Measurements from ENCODE around the gene CARD10. TPM values are rescaled to one million over a fixed set of nuclear protein-coding genes. Genes with fewer than 3 reads are reported as not detected.

Gene CARD10
- total and polyA plus RNA-seq, 2 donors, result 1.1 to 4.2 TPM

GRCh38 chr22:37487571-37487970 lies 31.6 kb downstream of the CARD10 start:
- Histone ChIP-seq H3K4me1 (ENCODE audit: control insufficient read depth in 2 of 2, insufficient read depth in 2 of 2, low read length in 2 of 2) (peaks cover 21 to 62% of the 10 kb centered on the region in 2 donors), H3K4me3 (ENCODE audit: low read length in 2 of 2) (no peak overlapping the region), H3K36me3 (ENCODE audit: control insufficient read depth in 2 of 2, insufficient read depth in 2 of 2, low read length in 1 of 2) (peaks cover 0 to 5% of the 10 kb centered on the region in 2 donors), H3K9me3 (ENCODE audit: control insufficient read depth in 2 of 2, insufficient read depth in 1 of 2, low read length in 1 of 2) (peaks cover 0 to 8% of the 10 kb centered on the region in 2 donors), H3K27ac (ENCODE audit: low read depth in 1 of 2, low read length in 1 of 2) (no peak overlapping the region), H3K27me3 (ENCODE audit: control insufficient read depth in 2 of 2, insufficient read depth in 1 of 2, low read length in 1 of 2) (peaks cover 0 to 2% of the 10 kb centered on the region in 2 donors)
- no peak for DNase-seq (ENCODE audit: low read depth in 6 of 9, low spot score in 9 of 9)
- 72% methylated on average over 4 of the region's 4 CpGs for WGBS

DNA sequence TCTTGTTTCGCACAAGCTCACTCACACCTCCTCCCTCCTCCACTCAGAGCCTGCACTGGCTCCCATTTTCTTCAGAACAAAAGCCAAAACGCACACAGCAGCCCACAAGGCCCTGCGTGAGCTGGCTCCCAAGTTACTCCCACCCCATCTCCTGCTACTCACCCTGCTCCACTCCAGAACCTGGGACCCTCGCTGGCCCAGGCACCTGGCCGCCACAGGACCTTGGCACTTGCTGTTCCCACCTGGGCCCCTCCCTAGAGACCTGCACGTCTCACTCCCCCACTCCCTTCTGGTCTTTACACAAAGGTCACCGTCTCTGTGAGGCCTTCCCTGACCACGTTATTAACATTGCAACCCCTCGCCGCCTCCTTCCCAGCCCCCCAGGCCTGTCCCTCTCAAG lies 32.1 kb downstream of the CARD10 start:
- H3K27me3 ChIP-seq (ENCODE audit: control insufficient read depth in 2 of 2, insufficient read depth in 1 of 2, low read length in 1 of 2), result peaks cover 0 to 2% of the 10 kb centered on the region in 2 donors
- H3K9me3 ChIP-seq (ENCODE audit: control insufficient read depth in 2 of 2, insufficient read depth in 1 of 2, low read length in 1 of 2), result peaks cover 0 to 8% of the 10 kb centered on the region in 2 donors
- H3K4me1 ChIP-seq (ENCODE audit: control insufficient read depth in 2 of 2, insufficient read depth in 2 of 2, low read length in 2 of 2), result peaks cover 21 to 67% of the 10 kb centered on the region in 2 donors
- DNase-seq (ENCODE audit: low read depth in 6 of 9, low spot score in 9 of 9), result no peak
- H3K27ac ChIP-seq (ENCODE audit: low read depth in 1 of 2, low read length in 1 of 2), result no peak overlapping the region
- H3K4me3 ChIP-seq (ENCODE audit: low read length in 2 of 2), result no peak overlapping the region
- WGBS, result 93% methylated on average over 10 of the region's 10 CpGs
- H3K36me3 ChIP-seq (ENCODE audit: control insufficient read depth in 2 of 2, insufficient read depth in 2 of 2, low read length in 1 of 2), result peaks cover 0 to 7% of the 10 kb centered on the region in 2 donors

GRCh38 chr22:37486224-37486845 lies 32.9 kb downstream of the CARD10 start, which contains the start of gene MFNG:
Gene MFNG (minus strand): TSS chr22:37486384. CDS start chr22:37486177, 207 bp downstream.
- Histone ChIP-seq H3K9me3 (ENCODE audit: control insufficient read depth in 2 of 2, insufficient read depth in 1 of 2, low read length in 1 of 2) (peaks cover 0 to 4% of the 10 kb centered on the region in 2 donors), H3K4me3 (ENCODE audit: low read length in 2 of 2) (peak within 1 kb of the TSS; percentile 70 to 86), H3K27me3 (ENCODE audit: control insufficient read depth in 2 of 2, insufficient read depth in 1 of 2, low read length in 1 of 2) (peaks cover 0 to 2% of the 10 kb centered on the region in 2 donors), H3K4me1 (ENCODE audit: control insufficient read depth in 2 of 2, insufficient read depth in 2 of 2, low read length in 2 of 2) (peaks cover 21 to 74% of the 10 kb centered on the region in 2 donors), H3K27ac (ENCODE audit: low read depth in 1 of 2, low read length in 1 of 2) (peak within 1 kb of the TSS; percentile 88 to 99), H3K36me3 (ENCODE audit: control insufficient read depth in 2 of 2, insufficient read depth in 2 of 2, low read length in 1 of 2) (peaks cover 0 to 8% of the 10 kb centered on the region in 2 donors)
- DNase-seq (ENCODE audit: low read depth in 6 of 9, low spot score in 9 of 9), result peak in 8 of 9 donors; percentile 49 to 87 (median 69)
- WGBS, result 4% methylated on average over 24 of the region's 24 CpGs

GRCh38 chr22:37485395-37486223 lies 33.6 kb downstream of the CARD10 start:
- peaks cover 0 to 11% of the 10 kb centered on the region in 2 donors for H3K36me3 ChIP-seq (ENCODE audit: control insufficient read depth in 2 of 2, insufficient read depth in 2 of 2, low read length in 1 of 2)
- H3K27me3 ChIP-seq (ENCODE audit: control insufficient read depth in 2 of 2, insufficient read depth in 1 of 2, low read length in 1 of 2), result peaks cover 0 to 2% of the 10 kb centered on the region in 2 donors
- 6% methylated on average over 26 of the region's 26 CpGs for WGBS
- peak in 5 of 9 donors; percentile 33 to 70 (median 38) for DNase-seq (ENCODE audit: low read depth in 6 of 9, low spot score in 9 of 9)
- H3K4me1 ChIP-seq (ENCODE audit: control insufficient read depth in 2 of 2, insufficient read depth in 2 of 2, low read length in 2 of 2), result peaks cover 21 to 82% of the 10 kb centered on the region in 2 donors
- H3K4me3 ChIP-seq (ENCODE audit: low read length in 2 of 2), result peak overlapping the region; percentile 70 to 86
- H3K27ac ChIP-seq (ENCODE audit: low read depth in 1 of 2, low read length in 1 of 2), result peak overlapping the region; percentile 88 to 99
- peaks cover 0 to 4% of the 10 kb centered on the region in 2 donors for H3K9me3 ChIP-seq (ENCODE audit: control insufficient read depth in 2 of 2, insufficient read depth in 1 of 2, low read length in 1 of 2)

GRCh38 chr22:37484480-37485394 lies 34.5 kb downstream of the CARD10 start:
- Histone ChIP-seq H3K4me3 (ENCODE audit: low read length in 2 of 2) (peak overlapping the region; percentile 70 to 86), H3K4me1 (ENCODE audit: control insufficient read depth in 2 of 2, insufficient read depth in 2 of 2, low read length in 2 of 2) (peaks cover 21 to 89% of the 10 kb centered on the region in 2 donors), H3K27me3 (ENCODE audit: control insufficient read depth in 2 of 2, insufficient read depth in 1 of 2, low read length in 1 of 2) (peaks cover 0 to 2% of the 10 kb centered on the region in 2 donors), H3K27ac (ENCODE audit: low read depth in 1 of 2, low read length in 1 of 2) (peak overlapping the region; percentile 88 to 99), H3K9me3 (ENCODE audit: control insufficient read depth in 2 of 2, insufficient read depth in 1 of 2, low read length in 1 of 2) (peaks cover 0 to 4% of the 10 kb centered on the region in 2 donors), H3K36me3 (ENCODE audit: control insufficient read depth in 2 of 2, insufficient read depth in 2 of 2, low read length in 1 of 2) (peaks cover 7 to 17% of the 10 kb centered on the region in 2 donors)
- peak; percentile 71 to 94 (median 81) for DNase-seq (ENCODE audit: low read depth in 6 of 9, low spot score in 9 of 9)
- WGBS, result 5% methylated on average over 39 of the region's 39 CpGs

GRCh38 chr22:37483050-37483449 lies 36.2 kb downstream of the CARD10 start:
- H3K4me1 ChIP-seq (ENCODE audit: control insufficient read depth in 2 of 2, insufficient read depth in 2 of 2, low read length in 2 of 2), result peaks cover 14 to 82% of the 10 kb centered on the region in 2 donors
- peaks cover 0 to 4% of the 10 kb centered on the region in 2 donors for H3K9me3 ChIP-seq (ENCODE audit: control insufficient read depth in 2 of 2, insufficient read depth in 1 of 2, low read length in 1 of 2)
- H3K36me3 ChIP-seq (ENCODE audit: control insufficient read depth in 2 of 2, insufficient read depth in 2 of 2, low read length in 1 of 2), result peaks cover 24 to 32% of the 10 kb centered on the region in 2 donors
- H3K27me3 ChIP-seq (ENCODE audit: control insufficient read depth in 2 of 2, insufficient read depth in 1 of 2, low read length in 1 of 2), result peaks cover 0 to 2% of the 10 kb centered on the region in 2 donors
- 77% methylated on average over 13 of the region's 13 CpGs for WGBS
- no peak for DNase-seq (ENCODE audit: low read depth in 6 of 9, low spot score in 9 of 9)
- no peak overlapping the region for H3K4me3 ChIP-seq (ENCODE audit: low read length in 2 of 2)
- peak overlapping the region; percentile 15 to 99 for H3K27ac ChIP-seq (ENCODE audit: low read depth in 1 of 2, low read length in 1 of 2)

- H3K36me3 ChIP-seq (ENCODE audit: control insufficient read depth in 2 of 2, insufficient read depth in 2 of 2, low read length in 1 of 2), result peaks cover 30 to 40% of the 10 kb centered on the region in 2 donors
- H3K9me3 ChIP-seq (ENCODE audit: control insufficient read depth in 2 of 2, insufficient read depth in 1 of 2, low read length in 1 of 2), result peaks cover 0 to 4% of the 10 kb centered on the region in 2 donors
- peak overlapping the region in 1 of 2 donors; percentile 99 for H3K27ac ChIP-seq (ENCODE audit: low read depth in 1 of 2, low read length in 1 of 2)
- peaks cover 16 to 85% of the 10 kb centered on the region in 2 donors for H3K4me1 ChIP-seq (ENCODE audit: control insufficient read depth in 2 of 2, insufficient read depth in 2 of 2, low read length in 2 of 2)
- peaks cover 0 to 2% of the 10 kb centered on the region in 2 donors for H3K27me3 ChIP-seq (ENCODE audit: control insufficient read depth in 2 of 2, insufficient read depth in 1 of 2, low read length in 1 of 2)
- 96% methylated on average over 9 of the region's 9 CpGs for WGBS
- no peak for DNase-seq (ENCODE audit: low read depth in 6 of 9, low spot score in 9 of 9)
- H3K4me3 ChIP-seq (ENCODE audit: low read length in 2 of 2), result no peak overlapping the region
These were observed 37.0 kb downstream of the CARD10 start for GRCh38 chr22:37482244-37482643.

- H3K4me3 ChIP-seq (ENCODE audit: low read length in 2 of 2), result no peak overlapping the region
- peaks cover 19 to 85% of the 10 kb centered on the region in 2 donors for H3K4me1 ChIP-seq (ENCODE audit: control insufficient read depth in 2 of 2, insufficient read depth in 2 of 2, low read length in 2 of 2)
- no peak overlapping the region for H3K27ac ChIP-seq (ENCODE audit: low read depth in 1 of 2, low read length in 1 of 2)
- H3K9me3 ChIP-seq (ENCODE audit: control insufficient read depth in 2 of 2, insufficient read depth in 1 of 2, low read length in 1 of 2), result peaks cover 0 to 4% of the 10 kb centered on the region in 2 donors
- H3K27me3 ChIP-seq (ENCODE audit: control insufficient read depth in 2 of 2, insufficient read depth in 1 of 2, low read length in 1 of 2), result peaks cover 0 to 2% of the 10 kb centered on the region in 2 donors
- WGBS, result 97% methylated on average over 12 of the region's 12 CpGs
- peaks cover 30 to 46% of the 10 kb centered on the region in 2 donors for H3K36me3 ChIP-seq (ENCODE audit: control insufficient read depth in 2 of 2, insufficient read depth in 2 of 2, low read length in 1 of 2)
- DNase-seq (ENCODE audit: low read depth in 6 of 9, low spot score in 9 of 9), result no peak
These were observed 37.8 kb downstream of the CARD10 start for GRCh38 chr22:37481347-37481907.

Measured in thymus (tissue), 11 donors.